Right cardiac atrium (tissue), 5 donors: ENCODE results near the gene TRAP1. TPM values are rescaled to one million over a fixed set of nuclear protein-coding genes. Genes with fewer than 3 reads are reported as not detected.
A peak's percentile ranks its signal among the peaks of the same experiment; 100 is the strongest.
"Not testable (repeated sequence)": the region's sequence is repeated elsewhere in the genome, so short reads cannot be mapped to it uniquely, and the experiment has no call there.

Experiments
- ATAC-seq, 2 donors: fragments of 200-7000 bp; cut with Tn5 transposase; one replicate each; pipeline versions ENCODE4 v1.8.0 to v1.9.1; 2020; ENCODE audit warnings: moderate library complexity in 2 of 2, mild to moderate bottlenecking in 1 of 2
- DNase-seq, 3 donors: peaks; one replicate each; pipeline ENCODE4 v3.0.0-alpha.2; 2020
- H3K27ac ChIP-seq: one replicate; pipeline ENCODE4 v1.5.1; 2013; ENCODE audit warnings: mild to moderate bottlenecking, low read length, control low read depth, moderate library complexity
- H3K27me3 ChIP-seq: one replicate; pipeline ENCODE4 v1.6.1; 2013; ENCODE audit not compliant: control insufficient read depth, insufficient read depth
- H3K4me1 ChIP-seq: one replicate; pipeline ENCODE4 v1.6.1; 2013; ENCODE audit warnings: low read length; ENCODE audit not compliant: control insufficient read depth, insufficient read depth
- H3K4me3 ChIP-seq: one replicate; pipeline ENCODE4 v1.5.1; 2013; ENCODE audit warnings: low read length, control low read depth
- H3K9me3 ChIP-seq: one replicate; pipeline ENCODE4 v1.6.1; 2013; ENCODE audit warnings: low read length; ENCODE audit not compliant: control insufficient read depth
- WGBS: extraction: QIAGEN DNeasy Blood & Tissue Kit; methylation state at CpG from one replicate; pipeline ENCODE4 v1.1.7; 2013; 5-methylcytosine and 5-hydroxymethylcytosine counted together
- intact Hi-C, 4 donors: fragments of 100-400 bp; cut with DNase I; formaldehyde crosslinking; loops; one replicate each; pipeline versions ENCODE4 v1.11.0 to v1.14.0; 2022 to 2023
- polyA plus RNA-seq: library from polyadenylated mRNA; stranded (reverse); fragments of 200-250 nt; gene quantifications from one replicate; pipeline ENCODE4 v1.2.3, GENCODE V29; 2013
- total RNA-seq, 4 donors: library from RNA; stranded (reverse); fragmentation: NEBNext Ultra II Directional; extraction: Animal tissue kit (Norgen Biotek cat#: 25700); gene quantifications; one replicate each; pipeline ENCODE4 v1.2.1, GENCODE V29; 2021
- donor health status: healthy with polysubstance abuse.
- donor health status: DM: no; HTN: yes; CAD: no.
- donor health status: DM: no; HTN: no; CAD: no.
- donor health status: DM: no; HTN: yes; CAD: no; lungs with severe emphysema.
- donor health status: DM: yes; HTN: yes; CAD: no.

Gene TRAP1
- total and polyA plus RNA-seq, 5 donors = 71.0 to 108 (median 96.0) TPM

DNA sequence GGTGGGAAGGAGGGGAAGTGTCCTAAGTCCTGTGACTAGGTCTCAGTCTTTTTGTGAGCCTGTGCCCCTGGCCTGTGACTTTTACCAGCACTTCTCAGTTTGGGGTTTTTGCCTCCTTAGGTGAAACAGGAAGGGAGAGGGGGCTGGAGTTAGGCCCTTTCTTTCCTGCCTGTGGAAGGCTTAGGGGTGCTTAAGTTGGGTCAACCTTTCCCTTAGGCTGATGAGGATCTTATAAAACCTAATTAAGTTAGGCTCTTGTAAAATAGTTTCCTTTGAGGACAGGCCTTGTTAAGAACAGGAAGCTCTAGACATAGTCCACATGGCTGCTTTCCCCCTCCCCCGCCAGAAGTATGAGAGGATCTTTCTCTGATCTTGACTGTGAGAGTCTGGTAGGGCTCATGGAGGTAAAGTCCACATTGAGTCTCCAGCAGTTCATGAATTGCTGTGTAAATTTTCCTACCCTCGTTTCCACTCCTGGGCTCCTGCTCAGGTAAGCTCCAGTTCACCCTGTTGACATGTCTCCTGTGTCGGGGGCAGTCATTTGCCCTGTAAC lies 79.9 kb downstream of the TRAP1 start:
- WGBS = 63% methylated on average over 3 of the region's 3 CpGs
- Histone ChIP-seq H3K27me3 (no peaks in the 10 kb centered on the region), H3K9me3 (no peaks in the 10 kb centered on the region), H3K4me3 (no peak overlapping the region), H3K4me1 (no peaks in the 10 kb centered on the region), H3K27ac (no peak overlapping the region)
- intact Hi-C loops = no loop called here
- DNase-seq = no peak
- ATAC-seq = no peak

DNA sequence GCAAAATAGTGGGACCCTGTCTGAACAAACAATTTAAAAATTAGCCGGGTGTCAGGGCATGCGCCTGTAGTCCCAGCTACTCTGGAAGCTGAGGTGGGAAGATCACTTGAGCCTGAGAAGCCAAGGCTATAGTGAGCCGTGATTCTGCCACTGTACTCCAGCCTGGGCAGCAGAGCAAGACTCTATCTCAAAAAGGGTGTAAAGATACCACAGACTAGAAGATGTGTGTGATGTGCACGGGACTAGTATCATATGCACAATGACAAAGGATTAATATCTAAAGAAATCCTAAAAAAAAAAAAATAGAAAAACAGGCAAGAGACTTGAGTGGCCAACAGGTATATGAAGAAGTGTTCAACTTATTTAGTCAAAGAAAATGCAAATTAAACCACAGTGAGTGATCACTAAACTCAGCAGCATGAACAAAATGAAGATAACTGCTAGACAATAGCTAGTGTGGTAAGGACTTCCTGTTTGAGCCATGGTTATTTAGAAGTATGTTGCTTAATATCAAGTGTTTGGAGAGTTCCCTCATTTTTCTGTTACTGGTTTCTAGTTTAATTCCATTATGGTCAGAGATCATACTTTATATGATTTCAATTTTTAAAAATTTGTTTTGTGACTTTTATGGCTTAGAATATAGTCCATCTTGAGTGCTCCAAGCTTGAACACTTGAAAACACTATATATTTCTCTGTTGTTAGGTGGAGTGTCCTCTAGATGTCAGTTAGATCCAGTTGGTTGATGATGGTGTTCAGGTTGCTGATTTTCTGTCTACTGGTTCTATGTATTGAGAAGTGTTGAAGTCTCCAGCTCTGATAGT lies 91.2 kb downstream of the TRAP1 start:
- DNase-seq (no peak), ATAC-seq (no peak)
- Histone ChIP-seq H3K27ac (no peak overlapping the region), H3K27me3 (no peaks in the 10 kb centered on the region), H3K4me1 (peaks cover 2% of the 10 kb centered on the region), H3K9me3 (no peaks in the 10 kb centered on the region), H3K4me3 (no peak overlapping the region)
- 81% methylated on average over 4 of the region's 4 CpGs for WGBS
- intact Hi-C loops = no loop called here

DNA sequence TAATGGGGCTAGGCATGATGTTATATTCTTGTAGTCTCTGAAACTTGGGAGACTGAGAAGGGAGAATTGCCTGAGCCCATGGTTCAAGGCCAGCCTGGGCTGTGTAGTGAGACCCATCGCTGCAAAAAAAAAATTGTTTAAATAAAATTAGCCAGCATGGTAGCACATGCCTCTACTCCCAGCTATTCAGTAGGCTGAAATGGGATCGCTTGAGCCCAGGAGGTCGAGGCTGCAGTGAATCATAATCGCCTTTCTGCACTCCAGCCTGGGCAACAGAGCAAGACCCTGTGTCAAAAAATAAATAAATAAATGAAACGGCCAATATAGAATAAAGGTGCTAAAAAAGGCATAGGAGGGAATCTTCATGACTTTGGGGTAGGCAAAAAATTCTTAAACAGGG lies 92.0 kb downstream of the TRAP1 start:
- WGBS = 93% methylated on average over 5 of the region's 5 CpGs
- no peak overlapping the region for H3K27ac ChIP-seq
- ATAC-seq (no peak), DNase-seq (no peak)
- no peaks in the 10 kb centered on the region for H3K27me3 ChIP-seq
- H3K9me3 ChIP-seq = no peaks in the 10 kb centered on the region
- peaks cover 2% of the 10 kb centered on the region for H3K4me1 ChIP-seq
- no peak overlapping the region for H3K4me3 ChIP-seq
- intact Hi-C loops = no loop called here

DNA sequence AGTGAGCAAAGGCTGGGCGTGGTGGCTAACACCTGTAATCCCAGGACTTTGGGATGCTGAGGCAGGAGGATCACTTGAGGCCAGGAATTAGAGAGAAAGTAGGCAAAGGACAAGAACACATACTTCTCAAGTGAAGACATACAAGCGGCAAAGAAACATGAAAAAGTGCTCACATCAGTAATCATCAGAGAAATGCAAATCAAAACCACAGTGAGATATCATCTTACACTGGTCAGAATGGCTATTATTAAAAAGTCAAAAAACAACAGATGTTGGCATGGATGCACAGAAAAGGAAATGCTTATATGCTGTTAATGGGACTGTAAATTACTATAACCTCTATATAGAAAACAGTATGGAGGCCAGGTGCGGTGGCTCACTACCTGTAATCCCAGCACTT lies 93.7 kb downstream of the TRAP1 start:
- Histone ChIP-seq H3K27ac (no peak overlapping the region), H3K9me3 (no peaks in the 10 kb centered on the region), H3K4me1 (peaks cover 2% of the 10 kb centered on the region), H3K27me3 (no peaks in the 10 kb centered on the region), H3K4me3 (no peak overlapping the region)
- DNase-seq (no peak), ATAC-seq (no peak)
- 93% methylated on average over 3 of the region's 3 CpGs for WGBS
- intact Hi-C loops = no loop called here

DNA sequence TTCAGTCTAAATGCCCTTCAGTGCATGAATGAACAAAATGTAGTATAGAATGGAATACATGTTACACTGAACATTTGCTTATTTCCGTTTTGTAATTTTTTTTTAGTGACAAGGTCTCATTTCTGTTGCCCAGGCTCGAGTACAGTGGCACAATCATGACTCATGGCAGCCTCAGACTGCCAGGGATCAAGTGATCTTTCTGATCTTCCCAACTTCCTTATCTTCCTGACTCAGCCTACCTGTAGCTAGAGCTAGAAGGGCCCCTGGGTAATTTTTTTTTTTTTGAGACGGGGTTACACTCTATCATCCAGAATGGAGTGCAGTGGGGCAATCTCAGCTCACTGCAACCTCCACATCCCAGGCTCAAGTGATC lies 98.6 kb downstream of the TRAP1 start:
- WGBS = 84% methylated on average over 3 of the region's 3 CpGs
- DNase-seq = no peak
- intact Hi-C loops = no loop called here
- no peak overlapping the region for H3K27ac ChIP-seq
- no peaks in the 10 kb centered on the region for H3K9me3 ChIP-seq
- H3K4me1 ChIP-seq = no peaks in the 10 kb centered on the region
- ATAC-seq = no peak
- H3K27me3 ChIP-seq = no peaks in the 10 kb centered on the region
- H3K4me3 ChIP-seq = no peak overlapping the region

DNA sequence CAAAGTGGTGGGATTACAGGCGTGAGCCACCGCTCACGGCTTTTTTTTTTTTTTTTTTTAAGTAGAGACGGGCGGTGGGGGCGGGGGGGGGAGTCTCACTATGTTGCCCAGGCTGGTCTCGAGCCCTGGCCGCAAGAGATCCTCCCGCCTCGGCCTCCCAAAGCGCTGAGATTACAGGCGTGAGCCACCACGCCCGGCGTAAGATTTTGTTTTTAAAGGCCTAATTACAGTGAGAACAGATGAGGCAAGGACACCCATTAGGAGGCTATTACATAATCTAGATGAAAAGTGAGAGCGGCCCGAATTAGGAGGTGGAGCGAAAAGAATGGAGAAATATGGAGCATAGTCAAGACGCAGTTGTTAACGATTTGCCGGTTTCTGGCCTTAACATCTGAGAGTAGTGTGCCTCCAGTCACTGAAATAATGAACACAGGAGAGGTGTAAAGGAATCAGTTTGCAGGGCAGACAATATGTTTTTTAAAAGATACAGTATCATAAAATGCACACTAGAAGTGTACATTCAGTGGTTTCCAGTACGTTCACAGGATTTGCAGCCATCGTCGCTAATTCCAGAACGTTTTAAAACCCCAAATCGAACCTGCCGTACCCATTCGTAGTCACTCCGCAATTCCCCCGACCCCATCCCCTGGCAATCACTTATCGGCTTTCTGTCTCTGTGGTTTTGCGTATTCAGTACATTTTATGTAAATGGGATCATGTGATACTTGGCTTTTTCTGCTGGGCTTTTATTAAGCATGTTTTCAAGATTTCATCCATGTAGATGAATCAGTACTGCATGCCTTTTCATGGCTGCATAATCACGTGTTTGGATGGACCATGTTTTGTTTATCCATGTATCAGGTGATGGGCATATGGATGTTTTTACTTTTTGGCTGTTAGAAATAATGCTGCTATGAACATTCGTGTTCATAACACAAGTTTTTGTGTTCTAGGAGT lies 104.5 kb downstream of the TRAP1 start:
- peak overlapping the region; percentile 96 for H3K4me3 ChIP-seq
- ATAC-seq (no peak), DNase-seq (no peak)
- intact Hi-C loops = no loop called here
- H3K27ac ChIP-seq = no peak overlapping the region
- no peaks in the 10 kb centered on the region for H3K4me1 ChIP-seq
- no peaks in the 10 kb centered on the region for H3K9me3 ChIP-seq
- H3K27me3 ChIP-seq = no peaks in the 10 kb centered on the region
- WGBS = 80% methylated on average over 34 of the region's 34 CpGs

DNA sequence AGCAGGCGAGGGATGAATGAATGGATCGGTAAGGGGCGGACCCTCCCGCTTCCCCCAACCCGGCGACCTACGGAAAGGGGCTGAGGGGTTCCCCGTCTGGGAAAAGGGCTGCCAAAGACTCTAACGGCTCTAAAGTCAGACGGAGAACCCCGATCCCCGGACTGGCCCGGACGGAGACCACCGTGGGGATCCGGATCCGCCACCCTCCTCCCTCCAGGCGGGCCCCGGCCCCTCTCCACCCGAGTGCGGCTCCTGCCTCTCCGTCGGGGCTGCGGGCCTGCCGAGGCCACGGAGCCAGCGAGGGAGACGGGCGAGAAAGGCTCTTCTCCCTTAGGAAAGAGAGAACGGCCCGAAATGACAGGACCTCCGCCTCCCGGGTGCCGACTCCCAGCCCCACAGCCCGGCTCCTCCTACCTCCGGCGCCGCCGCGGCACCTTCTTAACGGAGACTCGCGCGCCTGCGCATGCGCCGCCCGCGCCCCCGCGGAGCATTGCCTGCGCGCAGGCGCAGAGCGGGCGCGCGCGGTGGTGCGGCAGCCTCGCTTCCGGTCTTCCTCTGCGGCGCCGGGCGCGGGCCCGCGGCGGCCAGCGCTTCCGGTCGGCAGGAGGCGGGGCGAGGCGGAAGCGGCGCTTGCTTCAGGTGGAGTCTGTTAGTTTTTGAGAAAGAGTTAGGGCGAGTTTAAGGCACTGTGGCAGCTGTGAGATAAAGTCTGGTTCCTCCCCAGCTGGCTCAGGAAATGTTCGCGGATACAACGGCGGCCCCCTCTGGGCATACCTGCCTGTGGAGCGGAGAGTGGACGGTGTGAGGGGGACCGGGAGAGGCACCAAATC lies 106.0 kb downstream of the TRAP1 start, which contains the start of gene SLX4:
Gene SLX4, minus strand, starts transcription at position 461 of the 830 bp plus-strand sequence. CDS start 2,642 bp downstream, outside the sequence.
- Histone ChIP-seq H3K4me3 (peak within 1 kb of the TSS; percentile 96), H3K27ac (peak within 1 kb of the TSS; percentile 71), H3K27me3 (no peaks in the 10 kb centered on the region), H3K4me1 (no peaks in the 10 kb centered on the region), H3K9me3 (no peaks in the 10 kb centered on the region)
- WGBS = under 1% methylated on average over 86 of the region's 86 CpGs
- DNase-seq (peak; percentile 92 to 97 (median 97)), ATAC-seq (peak; percentile 96 to 97)
- intact Hi-C loops = no loop called here

DNA sequence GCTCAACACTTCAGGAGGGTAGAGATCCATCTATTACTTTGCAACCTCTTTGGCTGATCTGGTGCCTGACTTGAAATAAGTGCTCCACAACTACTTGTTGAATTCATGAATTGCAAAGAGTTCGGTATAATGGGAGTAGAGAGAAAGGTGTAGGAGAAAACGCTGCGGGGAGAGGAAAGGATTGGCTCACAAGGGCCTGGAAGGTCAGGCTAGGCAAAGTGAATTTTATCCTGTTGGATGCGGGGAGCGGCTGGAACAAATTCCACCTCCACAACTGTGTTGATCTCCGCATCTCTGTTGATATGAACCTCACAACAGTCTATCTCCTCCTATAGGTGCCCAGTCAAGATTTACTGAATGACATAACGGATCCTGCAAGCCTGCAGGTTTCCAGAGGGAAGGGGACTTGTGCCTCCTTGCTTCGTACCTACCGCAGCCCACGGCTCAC lies 106.6 kb downstream of the TRAP1 start:
- H3K27me3 ChIP-seq = no peaks in the 10 kb centered on the region
- 1% methylated on average over 10 of the region's 10 CpGs for WGBS
- no peaks in the 10 kb centered on the region for H3K9me3 ChIP-seq
- intact Hi-C loops = no loop called here
- H3K4me1 ChIP-seq = no peaks in the 10 kb centered on the region
- H3K4me3 ChIP-seq = peak overlapping the region; percentile 96
- ATAC-seq = no peak
- H3K27ac ChIP-seq = no peak overlapping the region
- DNase-seq = no peak

DNA sequence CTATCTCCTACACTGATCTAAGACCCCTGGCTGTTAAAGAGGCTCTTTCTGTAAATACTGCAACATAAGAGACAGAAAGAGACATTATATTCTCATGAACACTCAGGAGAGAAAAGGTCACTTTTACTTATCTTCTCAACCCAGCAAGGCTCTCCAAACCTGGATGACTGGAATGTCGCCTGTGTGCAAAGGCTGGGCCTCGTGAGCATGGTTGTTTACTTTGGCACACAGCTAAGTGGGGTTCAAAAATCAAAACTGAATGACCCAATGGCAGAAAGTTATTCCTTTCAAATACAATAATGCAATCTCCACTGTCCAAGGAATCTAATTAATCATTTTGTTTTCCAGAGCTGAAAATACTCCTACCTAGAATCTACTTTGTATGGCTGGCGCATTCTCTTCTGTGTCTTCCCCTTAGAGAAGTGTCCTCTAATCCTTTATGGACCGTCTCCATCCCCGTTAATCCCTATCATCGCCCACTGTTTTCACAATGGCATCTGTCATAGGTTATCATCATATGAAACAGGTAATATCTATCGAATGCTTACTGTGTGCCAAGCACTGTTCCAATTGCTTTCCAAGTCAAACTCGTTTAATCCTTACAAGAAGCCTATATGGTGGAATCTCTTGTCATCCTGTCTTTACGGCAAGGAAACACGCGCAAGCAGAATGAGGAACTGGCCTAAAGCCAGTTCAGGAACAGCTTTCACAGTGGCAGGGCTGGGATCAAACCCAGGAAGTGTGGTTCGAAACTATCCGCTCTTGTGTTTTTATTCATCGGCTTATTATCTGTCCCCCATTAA lies 107.2 kb downstream of the TRAP1 start:
- Histone ChIP-seq H3K27me3 (no peaks in the 10 kb centered on the region), H3K9me3 (no peaks in the 10 kb centered on the region), H3K4me1 (no peaks in the 10 kb centered on the region), H3K4me3 (no peak overlapping the region), H3K27ac (no peak overlapping the region)
- ATAC-seq = no peak
- WGBS = 58% methylated on average over 14 of the region's 14 CpGs
- DNase-seq = no peak
- intact Hi-C loops = no loop called here

DNA sequence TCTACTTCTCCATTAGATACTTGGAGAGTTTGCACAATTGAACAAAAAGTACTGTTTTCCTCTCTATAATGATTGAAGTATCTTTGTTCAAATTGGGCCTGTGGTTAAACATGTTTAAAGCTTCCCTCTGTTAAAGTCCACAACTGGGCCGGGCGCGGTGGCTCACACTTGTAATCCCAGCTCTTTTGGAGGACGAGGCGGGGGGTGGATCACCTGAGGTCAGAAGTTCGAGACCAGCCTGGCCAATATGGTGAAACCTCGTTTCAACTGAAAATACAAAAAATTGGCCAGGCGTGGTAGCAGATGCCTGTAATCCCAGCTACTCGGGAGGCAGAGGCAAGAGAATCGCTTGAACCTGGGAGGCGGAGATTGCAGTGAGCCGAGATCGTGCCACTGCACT lies 108.3 kb downstream of the TRAP1 start:
- H3K27ac ChIP-seq, ATAC-seq, DNase-seq, H3K4me3 ChIP-seq, H3K27me3 ChIP-seq, H3K9me3 ChIP-seq, intact Hi-C loops, H3K4me1 ChIP-seq: not testable (repeated sequence)
- WGBS = 94% methylated on average over 13 of the region's 13 CpGs
